Left lung (tissue), 10 donors: ENCODE measurements around the gene ROR2. TPM values are rescaled to one million over a fixed set of nuclear protein-coding genes. Genes with fewer than 3 reads are reported as not detected.

Experiments used
- ATAC-seq: fragments of 200-7000 bp; cut with Tn5 transposase; one replicate; pipeline ENCODE4 v1.9.1; 2020; ENCODE audit warnings: moderate library complexity
- DNase-seq, 4 donors: peaks; one replicate each; pipeline ENCODE4 v3.0.0-alpha.2; 2013 to 2020
- H3K27ac ChIP-seq, 2 donors: fragments of 200-600 bp; sonication (generic) in 1 of 2; one replicate each; pipeline versions ENCODE4 v1.5.0 to v1.8.0; 2020 to 2021
- H3K27me3 ChIP-seq, 2 donors: fragments of 200-600 bp; sonication (generic) in 1 of 2; one replicate each; pipeline versions ENCODE4 v1.5.0 to v1.8.0; 2020 to 2021
- H3K36me3 ChIP-seq, 2 donors: fragments of 200-600 bp; sonication (generic) in 1 of 2; one replicate each; pipeline versions ENCODE4 v1.5.0 to v1.8.0; 2020 to 2021
- H3K4me1 ChIP-seq, 2 donors: fragments of 200-600 bp; one replicate each; pipeline ENCODE4 v1.8.0; 2021
- H3K4me3 ChIP-seq, 2 donors: fragments of 200-600 bp; sonication (generic) in 1 of 2; one replicate each; pipeline versions ENCODE4 v1.5.0 to v1.8.0; 2020 to 2021; ENCODE audit warnings: mild to moderate bottlenecking in 1 of 2
- H3K9me3 ChIP-seq, 2 donors: fragments of 200-600 bp; sonication (generic) in 1 of 2; one replicate each; pipeline versions ENCODE4 v1.5.0 to v1.8.0; 2020 to 2021
- CTCF ChIP-seq, 2 donors: fragments of 200-600 bp; sonication (generic) in 1 of 2; IDR thresholded peaks; one replicate each; pipeline versions ENCODE4 v1.5.0 to v1.8.0; 2021; ENCODE audit warnings: antibody characterized with exemption in 2 of 2
- intact Hi-C, 2 donors: fragments of 100-400 bp; cut with DNase I; formaldehyde crosslinking; loops; one replicate each; pipeline versions ENCODE4 v1.11.2 to v1.14.2; 2022
- polyA plus RNA-seq, 6 donors: library from polyadenylated mRNA; unstranded; fragments of 120-200 nt; gene quantifications; one replicate each; pipeline ENCODE4 v1.2.1, GENCODE V29; 2013; ENCODE audit not compliant: insufficient read length in 6 of 6
- total RNA-seq, 2 donors: library from RNA; stranded (reverse); fragmentation: NEBNext Ultra II Directional; extraction: Animal tissue kit (Norgen Biotek cat#: 25700); gene quantifications; one replicate each; pipeline ENCODE4 v1.2.1, GENCODE V29; 2021
- donor health status: DM: no; HTN: yes; CAD: no.
- donor health status: DM: no; HTN: no; CAD: no.

The ROR2 gene
- total and polyA plus RNA-seq, 8 donors = 11.5 to 36.5 (median 29.7) TPM

GRCh38 chr9:91753711-91754110 lies 196.3 kb downstream of the ROR2 start:
- no peaks in the 10 kb centered on the region for H3K36me3 ChIP-seq
- H3K9me3 ChIP-seq = no peaks in the 10 kb centered on the region
- H3K4me3 ChIP-seq = no peak overlapping the region
- no peaks in the 10 kb centered on the region for H3K4me1 ChIP-seq
- ATAC-seq (no peak), DNase-seq (no peak)
- TF ChIP-seq CTCF (IDR thresholded peaks at IDR 0.05) = no peak
- no peak overlapping the region for H3K27ac ChIP-seq
- intact Hi-C loops = no loop called here
- peaks cover 0 to 2% of the 10 kb centered on the region in 2 donors for H3K27me3 ChIP-seq

- H3K27ac ChIP-seq = no peak overlapping the region
- ATAC-seq = peak; percentile 56
- no peaks in the 10 kb centered on the region for H3K4me1 ChIP-seq
- no peak for DNase-seq
- no peaks in the 10 kb centered on the region for H3K36me3 ChIP-seq
- TF ChIP-seq CTCF (IDR thresholded peaks at IDR 0.05) = no peak
- intact Hi-C loops = no loop called here
- no peak overlapping the region for H3K4me3 ChIP-seq
- peaks cover 0 to 4% of the 10 kb centered on the region in 2 donors for H3K27me3 ChIP-seq
- H3K9me3 ChIP-seq = no peaks in the 10 kb centered on the region
Observed at GRCh38 chr9:91751922-91752321, 198.1 kb downstream of the ROR2 start.

DNA sequence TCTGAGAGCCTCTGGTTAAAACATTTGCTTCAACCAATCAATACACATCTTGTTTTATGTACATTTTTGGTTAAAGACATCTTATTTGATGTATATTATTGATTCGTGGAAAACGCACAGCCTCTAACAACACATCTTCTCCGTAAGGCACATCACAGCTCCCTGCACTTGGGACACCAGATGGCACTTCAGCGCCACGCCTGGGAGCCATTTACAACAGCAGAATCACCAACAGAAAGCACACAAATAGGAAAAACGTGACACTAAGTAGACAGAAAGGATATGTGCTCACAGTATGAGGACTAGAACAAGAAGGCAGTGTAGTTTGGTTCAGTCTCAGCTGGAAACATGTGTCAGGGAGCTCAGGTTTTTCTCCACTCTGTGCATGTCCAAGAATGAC lies 199.7 kb downstream of the ROR2 start:
- peak in 1 of 4 donors; percentile 15 for DNase-seq
- intact Hi-C loops = no loop called here
- ATAC-seq = no peak
- no peaks in the 10 kb centered on the region for H3K4me1 ChIP-seq
- peaks cover 0 to 4% of the 10 kb centered on the region in 2 donors for H3K27me3 ChIP-seq
- no peak for TF ChIP-seq CTCF (IDR thresholded peaks at IDR 0.05)
- H3K27ac ChIP-seq = no peak overlapping the region
- no peak overlapping the region for H3K4me3 ChIP-seq
- H3K9me3 ChIP-seq = no peaks in the 10 kb centered on the region
- no peaks in the 10 kb centered on the region for H3K36me3 ChIP-seq

- no peaks in the 10 kb centered on the region for H3K9me3 ChIP-seq
- no peaks in the 10 kb centered on the region for H3K4me1 ChIP-seq
- no peak for DNase-seq
- peak; percentile 41 for ATAC-seq
- intact Hi-C loops = no loop called here
- no peak overlapping the region for H3K4me3 ChIP-seq
- no peak for TF ChIP-seq CTCF (IDR thresholded peaks at IDR 0.05)
- H3K27me3 ChIP-seq = peaks cover 0 to 4% of the 10 kb centered on the region in 2 donors
- no peak overlapping the region for H3K27ac ChIP-seq
- H3K36me3 ChIP-seq = no peaks in the 10 kb centered on the region
Observed at GRCh38 chr9:91746904-91747303, 203.1 kb downstream of the ROR2 start.

DNA sequence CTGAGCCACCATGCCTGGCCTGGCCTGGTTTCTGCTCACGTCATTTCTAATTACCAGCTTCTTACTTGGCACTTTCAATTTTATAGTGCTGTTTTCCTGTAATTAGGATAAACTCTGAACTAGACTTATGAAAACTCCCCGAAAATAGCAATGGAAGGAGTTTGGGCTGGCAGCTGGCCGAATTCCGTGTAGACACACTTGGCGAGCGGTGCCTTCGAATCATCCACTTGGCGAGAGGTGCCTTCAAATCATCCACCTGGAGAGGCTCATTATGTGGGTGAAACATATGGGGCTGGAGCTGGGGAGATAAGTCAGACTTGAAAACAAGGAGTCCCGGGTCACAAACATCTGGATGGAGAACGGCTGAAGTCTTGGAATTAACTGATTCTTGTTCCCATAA lies 203.7 kb downstream of the ROR2 start:
- TF ChIP-seq CTCF (IDR thresholded peaks at IDR 0.05) = no peak
- H3K9me3 ChIP-seq = no peaks in the 10 kb centered on the region
- H3K4me1 ChIP-seq = no peaks in the 10 kb centered on the region
- intact Hi-C loops = no loop called here
- no peak overlapping the region for H3K27ac ChIP-seq
- no peak overlapping the region for H3K4me3 ChIP-seq
- DNase-seq (no peak), ATAC-seq (no peak)
- H3K36me3 ChIP-seq = no peaks in the 10 kb centered on the region
- H3K27me3 ChIP-seq = peaks cover 0 to 4% of the 10 kb centered on the region in 2 donors
